Suprapubic skin (tissue), 4 donors: Measurements from ENCODE around the gene E2F6. TPM values are rescaled to one million over a fixed set of nuclear protein-coding genes. Genes with fewer than 3 reads are reported as not detected.
"Not testable (repeated sequence)": the region's sequence is repeated elsewhere in the genome, so short reads cannot be mapped to it uniquely, and the experiment has no call there.

Experiments
- DNase-seq, 2 donors: peaks; one replicate each; pipeline ENCODE4 v3.0.0-alpha.2; 2019; ENCODE audit warnings: low spot score in 2 of 2
- H3K27ac ChIP-seq: fragments of 200-600 bp; sonication (generic); one replicate; pipeline ENCODE4 v1.5.1; 2019
- H3K27me3 ChIP-seq: fragments of 200-600 bp; sonication (generic); one replicate; pipeline ENCODE4 v1.5.1; 2019
- H3K36me3 ChIP-seq: fragments of 200-600 bp; sonication (generic); one replicate; pipeline ENCODE4 v1.5.1; 2019
- H3K4me1 ChIP-seq: fragments of 200-600 bp; sonication (generic); one replicate; pipeline ENCODE4 v1.5.1; 2019
- H3K4me3 ChIP-seq: fragments of 200-600 bp; sonication (generic); one replicate; pipeline ENCODE4 v1.5.1; 2019; ENCODE audit warnings: mild to moderate bottlenecking
- H3K9me3 ChIP-seq: fragments of 200-600 bp; sonication (generic); one replicate; pipeline ENCODE4 v1.5.1; 2019
- CTCF ChIP-seq, 2 donors: fragments of 200-600 bp in 1 of 2; fragments of 450-650 bp in 1 of 2; sonication (generic) in 1 of 2; IDR thresholded peaks; one replicate each; pipeline ENCODE4 v1.5.1; 2016 to 2019; ENCODE audit warnings: antibody characterized with exemption in 2 of 2, mild to moderate bottlenecking in 1 of 2, moderate library complexity in 1 of 2
- EP300 ChIP-seq: sonication (generic); formaldehyde crosslinking; IDR thresholded peaks from one replicate; pipeline ENCODE4 v1.6.1; 2017; ENCODE audit warnings: antibody characterized with exemption
- POLR2A ChIP-seq, 2 donors: fragments of 450-650 bp; IDR thresholded peaks; one replicate each; pipeline ENCODE4 v1.6.1; 2017; ENCODE audit warnings: antibody characterized with exemption in 2 of 2, mild to moderate bottlenecking in 2 of 2, moderate library complexity in 2 of 2
- POLR2AphosphoS5 ChIP-seq, 3 donors: sonication (generic); formaldehyde crosslinking; IDR thresholded peaks; one replicate each; pipeline ENCODE4 v1.6.1; 2017; ENCODE audit warnings: antibody characterized with exemption in 3 of 3
- WGBS: methylation state at CpG from one replicate; pipeline ENCODE4 v1.1.5; 2018; 5-methylcytosine and 5-hydroxymethylcytosine counted together
- total RNA-seq, 4 donors: library from RNA; depleted of rRNA; stranded (reverse); fragments of >200 nt; gene quantifications; one replicate each; pipeline ENCODE4 v1.1.0, GENCODE V29; 2016

E2F6 gene
- total RNA-seq, 4 donors from 2014 or later, result 9.3 to 15.7 (median 10.3) TPM

DNA sequence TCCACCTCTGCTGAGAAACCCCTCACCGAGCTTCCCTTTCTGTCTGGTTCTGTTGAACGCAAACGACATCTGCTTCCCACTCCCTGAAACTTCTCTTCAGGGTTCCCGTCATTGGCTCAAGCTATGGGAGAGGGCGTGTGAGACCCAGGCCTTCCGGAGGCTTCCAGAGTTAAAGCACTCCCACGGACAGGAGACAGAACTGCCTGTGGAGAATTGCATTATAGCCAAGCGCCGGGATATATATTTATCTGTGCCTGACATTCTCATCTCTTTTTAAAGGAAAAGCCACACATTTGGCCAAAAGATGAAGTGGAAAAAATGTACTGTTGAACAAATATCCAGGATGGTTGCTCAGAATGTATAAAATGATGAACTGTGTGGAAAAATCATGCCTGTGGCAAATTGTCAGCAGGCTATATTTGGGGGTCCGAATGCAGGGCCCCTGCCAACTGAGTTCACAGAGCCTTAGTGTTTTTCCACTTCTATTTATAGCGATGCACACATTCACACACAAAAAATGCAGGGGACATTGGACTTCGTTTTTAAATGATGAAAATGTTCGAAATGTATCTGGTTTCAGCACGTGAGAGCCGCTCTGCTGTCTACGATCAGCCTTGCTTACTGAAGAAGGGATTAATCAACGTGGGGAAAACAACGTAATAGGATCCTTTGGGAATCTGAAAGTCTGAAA, 59.5 kb downstream of the E2F6 start:
- H3K4me3 ChIP-seq, result no peak overlapping the region
- H3K36me3 ChIP-seq, result no peaks in the 10 kb centered on the region
- no peak for TF ChIP-seq CTCF (IDR thresholded peaks at IDR 0.05)
- no peak for TF ChIP-seq POLR2AphosphoS5 (IDR thresholded peaks at IDR 0.05)
- no peak for TF ChIP-seq EP300
- no peak for TF ChIP-seq POLR2A (IDR thresholded peaks at IDR 0.05)
- no peaks in the 10 kb centered on the region for H3K9me3 ChIP-seq
- DNase-seq, result no peak
- no peaks in the 10 kb centered on the region for H3K27me3 ChIP-seq
- 60% methylated on average over 18 of the region's 18 CpGs for WGBS
- peak overlapping the region; percentile 39 for H3K27ac ChIP-seq
- H3K4me1 ChIP-seq, result no peaks in the 10 kb centered on the region

GRCh38 chr2:11405599-11406266, 60.2 kb downstream of the E2F6 start:
- TF ChIP-seq CTCF (IDR thresholded peaks at IDR 0.05), result no peak
- TF ChIP-seq EP300, result no peak
- TF ChIP-seq POLR2AphosphoS5 (IDR thresholded peaks at IDR 0.05), result no peak
- TF ChIP-seq POLR2A (IDR thresholded peaks at IDR 0.05), result no peak
- H3K9me3 ChIP-seq, result no peaks in the 10 kb centered on the region
- no peaks in the 10 kb centered on the region for H3K4me1 ChIP-seq
- H3K36me3 ChIP-seq, result no peaks in the 10 kb centered on the region
- no peak overlapping the region for H3K4me3 ChIP-seq
- 87% methylated on average over 5 of the region's 5 CpGs for WGBS
- H3K27me3 ChIP-seq, result no peaks in the 10 kb centered on the region
- DNase-seq, result no peak
- peak overlapping the region; percentile 39 for H3K27ac ChIP-seq

GRCh38 chr2:11405074-11405406, 60.9 kb downstream of the E2F6 start:
- WGBS, result 84% methylated on average over 8 of the region's 8 CpGs
- H3K36me3 ChIP-seq, DNase-seq, H3K4me1 ChIP-seq, H3K4me3 ChIP-seq, H3K27me3 ChIP-seq, H3K9me3 ChIP-seq: not testable (repeated sequence)
- H3K27ac ChIP-seq, result peak overlapping the region; percentile 39

DNA sequence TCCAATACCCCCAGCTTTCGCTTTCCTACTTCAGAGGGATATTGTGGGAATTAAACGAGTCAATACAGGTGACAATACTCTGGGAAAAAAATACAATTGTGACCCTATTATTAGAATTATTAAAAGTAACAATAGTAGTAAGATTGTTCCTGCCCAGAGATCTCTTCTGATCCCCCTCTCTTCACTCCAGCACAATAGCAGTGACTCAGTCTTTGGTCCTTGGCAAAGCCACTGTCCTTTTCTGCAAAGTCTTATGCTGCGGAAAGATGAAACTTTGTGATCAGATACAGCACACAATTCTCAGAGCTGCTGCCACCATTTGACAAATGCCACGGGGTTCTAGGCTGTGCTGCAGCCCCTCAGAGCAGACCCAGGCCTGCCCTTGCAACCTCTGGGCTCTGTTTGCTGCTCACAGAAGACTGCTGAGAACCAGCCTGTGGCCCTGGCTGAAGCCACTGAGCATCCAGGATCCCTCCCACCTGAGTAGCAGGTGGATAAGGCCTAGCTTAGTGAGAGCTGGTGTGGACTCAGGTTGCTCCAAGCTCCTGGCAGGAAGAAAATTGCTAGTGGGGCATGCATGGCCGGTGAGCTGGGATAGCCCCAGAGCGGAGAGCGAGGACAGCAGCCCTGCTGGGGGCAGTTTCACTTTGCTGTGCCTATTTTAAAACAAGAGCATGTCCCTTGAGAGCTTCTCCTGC, 61.4 kb downstream of the E2F6 start:
- WGBS, result 79% methylated on average over 7 of the region's 7 CpGs

DNA sequence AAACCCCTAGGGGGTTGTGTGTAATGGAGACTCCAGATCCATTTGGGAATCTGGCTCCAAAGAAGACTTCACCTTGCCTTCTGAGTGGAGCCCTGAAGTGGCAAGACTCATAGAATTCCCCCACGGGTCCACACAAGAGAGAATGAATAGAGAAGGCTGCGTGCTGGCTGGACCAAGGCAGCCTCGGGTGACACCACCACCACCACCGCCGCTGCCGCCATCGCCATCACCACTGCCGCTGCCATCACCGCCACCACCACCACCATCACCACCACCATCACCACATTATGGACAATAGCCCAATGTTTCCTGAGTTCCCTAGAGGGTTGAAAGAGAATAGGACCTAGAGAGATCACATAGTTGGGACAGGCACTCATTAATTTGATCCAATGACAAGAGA, 63.5 kb downstream of the E2F6 start:
- Histone ChIP-seq H3K4me3 (no peak overlapping the region), H3K4me1 (peaks cover 6% of the 10 kb centered on the region), H3K27ac (no peak overlapping the region), H3K27me3 (no peaks in the 10 kb centered on the region), H3K9me3 (no peaks in the 10 kb centered on the region), H3K36me3 (no peaks in the 10 kb centered on the region)
- DNase-seq, result no peak
- no peak for TF ChIP-seq POLR2AphosphoS5 (IDR thresholded peaks at IDR 0.05)
- TF ChIP-seq EP300, result no peak
- no peak for TF ChIP-seq POLR2A (IDR thresholded peaks at IDR 0.05)
- no peak for TF ChIP-seq CTCF (IDR thresholded peaks at IDR 0.05)
- 96% methylated on average over 9 of the region's 9 CpGs for WGBS

More for the DNA sequence above, 61.4 kb downstream of the E2F6 start:
- Histone ChIP-seq H3K27ac (peak overlapping the region; percentile 65), H3K9me3 (no peaks in the 10 kb centered on the region), H3K36me3 (no peaks in the 10 kb centered on the region), H3K4me3 (no peak overlapping the region), H3K27me3 (no peaks in the 10 kb centered on the region), H3K4me1 (no peaks in the 10 kb centered on the region)
- DNase-seq, result peak in 1 of 2 donors; percentile 48
- TF ChIP-seq EP300, result no peak
- TF ChIP-seq POLR2A (IDR thresholded peaks at IDR 0.05), result no peak
- no peak for TF ChIP-seq POLR2AphosphoS5 (IDR thresholded peaks at IDR 0.05)
- no peak for TF ChIP-seq CTCF (IDR thresholded peaks at IDR 0.05)
